K562 (cell line): ENCODE data around the gene PET100. TPM values are rescaled to one million over a fixed set of nuclear protein-coding genes. Genes with fewer than 3 reads are reported as not detected.

ENCODE experiments used
- ATAC-seq: fragments of 200-7000 bp; cut with Tn5 transposase; 3 replicates; pipeline ENCODE4 v1.9.1; 2020; ENCODE audit warnings: moderate library complexity
- BruUV-seq: library from RNA; stranded (reverse); fragments of 400-500 nt; replicated peaks from 2 replicates; lab custom pipeline; 2021; lab: Mats Ljungman, UMichigan
- CTCF ChIA-PET: fragments of 300-600 bp; formaldehyde crosslinking; extraction: SDS; loops from one replicate; lab custom pipeline; 2021; ENCODE audit warnings: low intra/inter-chr PET ratio; lab: Yijun Ruan, JAX
- POLR2A ChIA-PET: fragments of 300-600, 350-650 bp; sonication (Branson Sonifier 250); formaldehyde crosslinking; extraction: SDS; loops from one replicate; lab custom pipeline; 2021; ENCODE audit warnings: antibody characterized with exemption, inconsistent platforms; lab: Yijun Ruan, JAX
- DNase-seq, 4 experiments: peaks; one replicate each; pipeline versions ENCODE4 v3.0.0 to v3.0.0-alpha.2; 2011 to 2018; ENCODE audit warnings: low spot score in 3 of 4, mixed read lengths in 3 of 4; ENCODE audit errors: extremely low read depth in 1 of 4
- FAIRE-seq: peaks from 2 replicates; lab custom pipeline; 2011; peaks lifted over from hg19 to GRCh38; lab: Jason Lieb, UNC
- H2AFZ ChIP-seq: 2 replicates; pipeline ENCODE4 v1.6.0; 2011; ENCODE audit warnings: low read depth, low read length, control low read depth, inconsistent platforms
- H3K27ac ChIP-seq: fragments of 200-600 bp; 3 replicates; pipeline ENCODE4 v1.8.0; 2011; ENCODE audit warnings: low read depth, mild to moderate bottlenecking, control low read depth, inconsistent platforms, low read length, moderate library complexity, mixed read lengths; ENCODE audit errors: extremely low read depth
- H3K27me3 ChIP-seq, 2 experiments: fragments of 300-600 bp in 1 of 2; 2 replicates in 1 of 2; 3 replicates in 1 of 2; pipeline versions ENCODE4 v1.6.0 to v1.8.0; 2011; ENCODE audit warnings: inconsistent platforms in 2 of 2, low read length in 2 of 2, mild to moderate bottlenecking in 1 of 2, mixed read lengths in 1 of 2, moderate library complexity in 1 of 2; ENCODE audit not compliant: control insufficient read depth in 2 of 2, insufficient read depth in 2 of 2
- H3K36me3 ChIP-seq: fragments of 300-600 bp; 3 replicates; pipeline ENCODE4 v1.8.0; 2011; ENCODE audit warnings: mild to moderate bottlenecking, low read length, inconsistent platforms; ENCODE audit not compliant: control insufficient read depth, insufficient read depth
- H3K4me1 ChIP-seq, 2 experiments: fragments of 200-600 bp in 1 of 2; replicated peaks in 1 of 2; 2 replicates in 1 of 2; 3 replicates in 1 of 2; pipeline versions ENCODE4 v1.5.1 to v1.8.0; 2011; ENCODE audit warnings: inconsistent platforms in 2 of 2, low read length in 2 of 2, mild to moderate bottlenecking in 1 of 2, mixed read lengths in 1 of 2, moderate library complexity in 1 of 2; ENCODE audit not compliant: control insufficient read depth in 2 of 2, insufficient read depth in 2 of 2
- H3K4me2 ChIP-seq: 2 replicates; pipeline ENCODE4 v1.6.1; 2011; ENCODE audit warnings: low read length, control low read depth, inconsistent platforms, mixed read lengths; ENCODE audit not compliant: insufficient read depth
- H3K4me3 ChIP-seq: fragments of 200-600 bp; sonication (generic), shearing (Covaris generic); 2 replicates; pipeline ENCODE4 v1.5.1; 2016; ENCODE audit warnings: control low read depth, inconsistent platforms
- H3K79me2 ChIP-seq: fragments of 200-600 bp; 3 replicates; pipeline ENCODE4 v1.8.0; 2011; ENCODE audit warnings: low read length, inconsistent platforms; ENCODE audit not compliant: control insufficient read depth, insufficient read depth
- H3K9ac ChIP-seq, 2 experiments: 2 replicates each; pipeline versions ENCODE4 v1.6.0 to v1.6.1; 2011; ENCODE audit warnings: low read depth in 2 of 2, low read length in 2 of 2, control low read depth in 1 of 2, inconsistent platforms in 1 of 2, mild to moderate bottlenecking in 1 of 2, mixed read lengths in 1 of 2; ENCODE audit not compliant: insufficient read depth in 1 of 2
- H3K9me1 ChIP-seq: one replicate; pipeline ENCODE4 v1.6.0; 2011; ENCODE audit warnings: inconsistent platforms, mild to moderate bottlenecking, low read length, moderate library complexity; ENCODE audit not compliant: control insufficient read depth, insufficient read depth
- H3K9me3 ChIP-seq: replicated peaks from 2 replicates; pipeline ENCODE4 v1.5.1; 2011; ENCODE audit warnings: low read depth, low read length, inconsistent platforms; ENCODE audit not compliant: control insufficient read depth, insufficient read depth
- H4K20me1 ChIP-seq: replicated peaks from 2 replicates; pipeline ENCODE4 v1.6.1; 2011; ENCODE audit warnings: low read length, inconsistent platforms, mixed read lengths; ENCODE audit not compliant: control insufficient read depth, insufficient read depth
- ATF3 ChIP-seq, 2 experiments: fragments of 450-650 bp in 1 of 2; sonication (generic) in 1 of 2; formaldehyde crosslinking in 1 of 2; IDR thresholded peaks in 1 of 2; conservative IDR thresholded peaks in 1 of 2; 2 replicates each; pipeline versions ENCODE4 v1.6.1 to v1.8.1; 2016 to 2023; ENCODE audit warnings: mild to moderate bottlenecking in 2 of 2, moderate library complexity in 2 of 2, inconsistent platforms in 1 of 2, missing genetic modification reagents in 1 of 2
- ATF6 ChIP-seq: sonication (generic); formaldehyde crosslinking; IDR thresholded peaks from 2 replicates; pipeline ENCODE4 v1.4.0; 2020; ENCODE audit warnings: mild to moderate bottlenecking, missing genetic modification reagents
- CREM ChIP-seq: IDR thresholded peaks from 2 replicates; pipeline ENCODE4 v1.6.1; 2014; ENCODE audit warnings: antibody characterized with exemption, low read depth
- EHMT2 ChIP-seq: fragments of 450-650 bp; IDR thresholded peaks from 2 replicates; pipeline ENCODE4 v1.6.1; 2018; ENCODE audit warnings: antibody characterized with exemption
- FOXP1 ChIP-seq: sonication (generic); formaldehyde crosslinking; IDR thresholded peaks from 2 replicates; pipeline ENCODE4 v1.8.0; 2022; ENCODE audit warnings: mild to moderate bottlenecking, missing genetic modification reagents
- GABPB1 ChIP-seq: sonication (generic); formaldehyde crosslinking; IDR thresholded peaks from 2 replicates; pipeline ENCODE4 v1.8.0; 2022; ENCODE audit warnings: mild to moderate bottlenecking, missing genetic modification reagents
- JUND ChIP-seq, 2 experiments: IDR thresholded peaks; 2 replicates in 1 of 2; 3 replicates in 1 of 2; pipeline ENCODE4 v1.6.1; 2011; ENCODE audit warnings: borderline replicate concordance in 2 of 2, low read depth in 2 of 2, low read length in 2 of 2, improper control_type of control experiment in 1 of 2, missing biosample characterization in 1 of 2, missing genetic modification characterization in 1 of 2, missing genetic modification reagents in 1 of 2
- MIER1 ChIP-seq: fragments of 450-650 bp; IDR thresholded peaks from 2 replicates; pipeline ENCODE4 v1.6.1; 2016; ENCODE audit warnings: antibody characterized with exemption, mild to moderate bottlenecking, low read depth
- NR3C1 ChIP-seq: sonication (generic); formaldehyde crosslinking; IDR thresholded peaks from 2 replicates; pipeline ENCODE4 v1.8.1; 2022; ENCODE audit warnings: missing genetic modification reagents
- PRMT5 ChIP-seq: sonication (generic); formaldehyde crosslinking; IDR thresholded peaks from 2 replicates; pipeline ENCODE4 v1.5.0; 2020; ENCODE audit warnings: missing genetic modification reagents
- PTBP1 ChIP-seq: fragments of 200-400 bp; formaldehyde crosslinking; IDR thresholded peaks from 2 replicates; pipeline ENCODE4 v1.6.1; 2017; ENCODE audit warnings: low read depth, low read length
- SIN3B ChIP-seq: fragments of 450-650 bp; IDR thresholded peaks from 2 replicates; pipeline ENCODE4 v1.6.1; 2017; ENCODE audit warnings: low read depth, mild to moderate bottlenecking, moderate library complexity
- SMAD3 ChIP-seq: fragments of 450-650 bp; formaldehyde crosslinking; conservative IDR thresholded peaks from 2 replicates; pipeline ENCODE4 v1.4.0; 2020; ENCODE audit warnings: mild to moderate bottlenecking
- TCF3 ChIP-seq: sonication (generic); formaldehyde crosslinking; IDR thresholded peaks from 2 replicates; pipeline ENCODE4 v1.4.0; 2020; ENCODE audit warnings: mild to moderate bottlenecking, missing genetic modification reagents
- VEZF1 ChIP-seq: fragments of 200-800 bp; sonication (Bioruptor generic); IDR thresholded peaks from 2 replicates; pipeline ENCODE4 v1.6.1; 2017; ENCODE audit warnings: missing genetic modification characterization, missing compliant biosample characterization
- ZNF561 ChIP-seq: fragments of 450-650 bp; formaldehyde crosslinking; conservative IDR thresholded peaks from 2 replicates; pipeline ENCODE4 v1.4.0; 2020; ENCODE audit warnings: mild to moderate bottlenecking, moderate library complexity
- WGBS: fragments of 100-300 bp; shearing (Covaris generic); methylation state at CpG from one replicate; pipeline ENCODE4 v1.1.6; 2016; ENCODE audit warnings: low coverage, mixed read lengths; ENCODE audit not compliant: insufficient coverage; ENCODE audit errors: missing lambda C conversion rate; 5-methylcytosine and 5-hydroxymethylcytosine counted together
- in situ Hi-C: fragments of 300-500 bp; cut with MboI; formaldehyde crosslinking; loops from 4 replicates; pipeline ENCODE4 v1.15.0; 2018; ENCODE audit warnings: inconsistent platforms, mixed read lengths
- intact Hi-C: fragments of 100-400 bp; cut with micrococcal nuclease; formaldehyde crosslinking; loops from 2 replicates; pipeline ENCODE4 v1.14.2; 2022
- polyA plus RNA-seq, 8 experiments: library from polyadenylated mRNA; depleted of rRNA in 4 of 8; stranded (reverse) in 5 of 8; unstranded in 3 of 8; fragments of >200 nt; fragmentation: Nextera tagmentation in 2 of 8; fragmentation: Illumina TruSeq in 1 of 8; extraction: Ambion mirVana in 2 of 8; extraction: Trizol in 1 of 8; gene quantifications; 2 replicates each; pipeline versions ENCODE4 v1.2.1 to v1.2.3, GENCODE V29; 2011 to 2014; ENCODE audit warnings: inconsistent platforms in 1 of 8, missing spikeins in 1 of 8
- total RNA-seq, 7 experiments: library from RNA; depleted of rRNA in 6 of 7; stranded (reverse); fragments of >200 nt in 6 of 7; fragmentation: Illumina TruSeq in 2 of 7; extraction: Trizol in 2 of 7; gene quantifications; 2 replicates each; pipeline versions ENCODE4 v1.2.1 to v1.2.3, GENCODE V29; 2011 to 2021; ENCODE audit warnings: low replicate concordance in 1 of 7

The PET100 gene
- total and polyA plus RNA-seq, 9 of the 15 experiments (the other 6 are each of a cell fraction or from before 2014, with no cell fraction given), result 62.3 to 351 (median 98.3) TPM

DNA sequence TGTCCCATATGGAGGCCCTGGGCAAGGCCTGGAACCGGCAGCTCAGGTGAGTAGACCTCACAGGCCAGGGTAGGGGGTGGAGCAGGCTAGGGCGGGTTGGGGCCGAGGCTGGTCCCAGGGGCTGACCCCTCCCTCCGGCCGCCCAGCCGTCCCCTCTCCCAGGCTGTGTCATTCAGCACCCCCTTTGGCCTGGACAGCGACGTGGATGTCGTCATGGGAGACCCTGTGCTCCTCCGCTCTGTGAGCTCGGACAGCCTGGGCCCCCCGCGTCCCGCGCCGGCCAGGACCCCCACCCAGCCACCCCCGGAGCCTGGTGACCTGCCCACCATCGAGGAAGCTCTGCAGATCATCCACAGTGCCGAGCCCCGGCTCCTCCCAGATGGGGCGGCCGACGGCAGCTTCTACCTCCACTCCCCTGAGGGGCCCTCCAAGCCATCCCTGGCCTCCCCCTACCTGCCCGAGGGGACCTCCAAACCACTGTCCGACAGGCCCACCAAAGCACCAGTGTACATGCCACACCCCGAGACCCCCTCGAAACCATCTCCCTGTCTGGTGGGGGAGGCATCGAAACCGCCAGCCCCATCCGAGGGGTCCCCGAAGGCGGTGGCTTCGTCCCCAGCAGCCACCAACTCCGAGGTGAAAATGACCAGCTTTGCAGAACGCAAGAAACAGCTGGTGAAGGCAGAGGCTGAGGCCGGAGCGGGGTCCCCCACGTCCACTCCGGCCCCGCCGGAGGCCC is 17.9 kb upstream of the PET100 start:
- ATAC-seq, result peak; percentile 70
- Histone ChIP-seq H3K4me3 (no peak overlapping the region), H3K9me3 (no peaks in the 10 kb centered on the region), H3K4me1 (peaks cover 0 to 48% of the 10 kb centered on the region in 2 experiments; a peak in 3 of 5 replicates), H3K27me3 (peaks cover 9 to 35% of the 10 kb centered on the region in 2 experiments; a peak in 3 of 5 replicates), H3K9me1 (no peaks in the 10 kb centered on the region), H3K9ac (peak overlapping the region in 1 of 2 experiments; percentile 14; a peak in 1 of 4 replicates), H3K79me2 (no peaks in the 10 kb centered on the region), H3K36me3 (no peaks in the 10 kb centered on the region), H3K27ac (no peak overlapping the region), H3K4me2 (no peak overlapping the region), H4K20me1 (peaks cover 9% of the 10 kb centered on the region; the same call in 1 of the 2 replicates), H2AFZ (no peak overlapping the region)
- BruUV-seq, result no TSS peak
- no peak for FAIRE-seq
- peak; percentile 40 to 72 (median 62) for DNase-seq
- WGBS, result 17% methylated on average over 31 of the region's 41 CpGs
- CTCF ChIA-PET, result no interaction called here
- in situ Hi-C loops (no loop called here), intact Hi-C loops (no loop called here)
- POLR2A ChIA-PET, result interaction anchor here (0.6 to 1.3 kb wide), 6 partner anchors 17 to 269 kb away, joined by 3 to 5 read pairs (median 3); no protein-coding TSS in a partner anchor
- TF ChIP-seq CREM (peak; percentile 89), MIER1 (peak; percentile 89), PRMT5 (CRISPR knock-in tag) (peak; percentile 86), SIN3B (no peak), SMAD3 (CRISPR knock-in tag) (no peak), EHMT2 (peak; percentile 86), JUND (IDR thresholded peaks at IDR 0.05; ENCODE audit: borderline replicate concordance, low read depth, low read length) (peak; percentile 35; the same call in 1 of the 2 replicates), JUND (tag; IDR thresholded peaks at IDR 0.05; ENCODE audit: borderline replicate concordance, low read depth, low read length) (peak; percentile 33; the same call in 1 of the 3 replicates), ATF3 (IDR thresholded peaks at IDR 0.05) (peak; percentile 54), ATF3 (CRISPR knock-in tag; conservative IDR thresholded peaks at IDR 0.05) (no peak), TCF3 (CRISPR knock-in tag) (no peak), GABPB1 (peak; percentile 48), ZNF561 (CRISPR knock-in tag) (no peak), FOXP1 (CRISPR knock-in tag) (peak; percentile 47; the same call in 1 of the 2 replicates), PTBP1 (peak; percentile 71; the same call in 1 of the 2 replicates), VEZF1 (0 out of 2 replicates have a peak, but pooled peaks have one; percentile 22), NR3C1 (CRISPR knock-in tag) (0 out of 2 replicates have a peak, but pooled peaks have one; percentile 57), ATF6 (CRISPR knock-in tag) (no peak)
